Regular cardiac myocyte (primary cell): ENCODE results near the gene ZFYVE26. TPM values are rescaled to one million over a fixed set of nuclear protein-coding genes. Genes with fewer than 3 reads are reported as not detected.

Experiments
- total RNA-seq: library from RNA; depleted of rRNA; stranded (reverse); fragments of >200 nt; gene quantifications from 2 replicates; pipeline ENCODE4 v1.2.3, GENCODE V29; 2014

ZFYVE26 gene
- total RNA-seq: 11.3 and 17.8 TPM in 2 replicates

GRCh38 chr14:67816326-67817002 is at the start of gene ZFYVE26:
TSS of gene ZFYVE26 (minus strand) at chr14:67816590. CDS start at chr14:67815963, 627 bp downstream.

GRCh38 chr14:67819563-67820421 is 3.4 kb upstream of the ZFYVE26 start, which contains the start of gene RAD51B:
TSS of gene RAD51B (plus strand) at chr14:67819779.

DNA sequence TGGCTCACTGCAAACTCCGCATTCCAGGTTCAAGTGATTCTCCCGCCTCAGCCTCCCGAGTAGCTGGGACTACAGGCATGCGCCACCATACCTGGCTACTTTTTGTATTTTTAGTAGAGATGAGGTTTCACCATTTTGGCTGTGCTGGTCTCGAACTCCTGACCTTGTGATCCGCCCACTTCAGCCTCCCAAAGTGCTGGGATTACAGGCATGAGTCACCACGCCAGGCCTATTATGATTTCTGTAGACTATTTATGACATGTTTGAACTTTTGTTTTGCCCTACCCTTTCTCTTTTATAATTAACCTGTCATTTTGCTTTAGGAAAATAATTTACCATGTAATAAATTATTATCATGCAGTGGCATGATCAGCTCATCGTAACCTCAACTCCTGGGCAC is 114.9 kb downstream of the ZFYVE26 start, which contains the start of gene RDH12:
TSS of gene RDH12 (plus strand) at position 395 of the 400 bp plus-strand sequence. CDS start 20,757 bp downstream, outside the sequence.

Other genes with a start within 250 kb of the ZFYVE26 start
- gene PIGH, start 216.3 kb downstream of the ZFYVE26 start, total RNA-seq: 12.7 and 16.5 TPM in 2 replicates
- gene ARG2, start 196.7 kb downstream of the ZFYVE26 start, total RNA-seq: 5.4 and 7.9 TPM in 2 replicates
- gene VTI1B, start 142.0 kb downstream of the ZFYVE26 start, total RNA-seq: 63.1 and 73.6 TPM in 2 replicates
- 132 and 152 TPM in 2 replicates for gene RDH11, start 120.8 kb downstream of the ZFYVE26 start, total RNA-seq
- gene RDH12, start 114.7 kb downstream of the ZFYVE26 start, total RNA-seq: under 0.01 TPM in 1 of 2 replicates, not detected in the other
- gene RAD51B, start 3.2 kb upstream of the ZFYVE26 start, total RNA-seq: 16.7 and 21.1 TPM in 2 replicates